CD4-positive, alpha-beta T cell treated with Interleukin-15 for 4 hours (primary cell): ENCODE data around the gene OAF.

ENCODE experiments used
- DNase-seq: peaks from one replicate; pipeline ENCODE4 v3.0.0-alpha.2; 2020; ENCODE audit warnings: low spot score

The OAF gene

GRCh38 chr11:120223793-120224192 lies 13.0 kb downstream of the OAF start:
- no peak for DNase-seq

GRCh38 chr11:120224361-120224760 lies 13.5 kb downstream of the OAF start:
- DNase-seq: no peak

- DNase-seq: no peak
These were observed 14.4 kb downstream of the OAF start for GRCh38 chr11:120224972-120225909.

- DNase-seq: no peak
These were observed 15.4 kb downstream of the OAF start for GRCh38 chr11:120226242-120226641.

GRCh38 chr11:120226714-120227113 lies 15.9 kb downstream of the OAF start:
- DNase-seq: no peak

GRCh38 chr11:120227228-120227852 lies 16.5 kb downstream of the OAF start:
- no peak for DNase-seq

GRCh38 chr11:120228794-120229384 lies 18.1 kb downstream of the OAF start:
- DNase-seq: no peak

GRCh38 chr11:120229451-120230424 lies 18.9 kb downstream of the OAF start:
- DNase-seq: no peak

GRCh38 chr11:120230433-120231071 lies 19.7 kb downstream of the OAF start:
- no peak for DNase-seq

- DNase-seq: no peak
These were observed 21.1 kb downstream of the OAF start for GRCh38 chr11:120231963-120232362.

- no peak for DNase-seq
These were observed 22.5 kb downstream of the OAF start for GRCh38 chr11:120233207-120233803.

- peak; percentile 26 for DNase-seq
These were observed 24.3 kb downstream of the OAF start for GRCh38 chr11:120235024-120235628.

- no peak for DNase-seq
These were observed 25.6 kb downstream of the OAF start for GRCh38 chr11:120236169-120237107.

- DNase-seq: no peak
These were observed 28.3 kb downstream of the OAF start for GRCh38 chr11:120238968-120239620.

- DNase-seq: no peak
These were observed 29.1 kb downstream of the OAF start, which contains the start of gene POU2F3 for GRCh38 chr11:120239713-120240640. Gene POU2F3 (plus strand): TSS chr11:120240140. CDS start chr11:120240344, 204 bp downstream.

- DNase-seq: no peak
These were observed 30.0 kb downstream of the OAF start for GRCh38 chr11:120240866-120241265.

- no peak for DNase-seq
These were observed 30.4 kb downstream of the OAF start for GRCh38 chr11:120241277-120241676.
